Upper lobe of left lung (tissue), 6 donors: ENCODE data around the gene RBBP5. TPM values are rescaled to one million over a fixed set of nuclear protein-coding genes. Genes with fewer than 3 reads are reported as not detected.

Experiments used
- ATAC-seq, 2 donors: fragments of 200-7000 bp; cut with Tn5 transposase; one replicate each; pipeline ENCODE4 v1.9.1; 2022; ENCODE audit warnings: mild to moderate bottlenecking in 2 of 2, moderate library complexity in 2 of 2; ENCODE audit not compliant: low FRiP score in 2 of 2
- DNase-seq, 2 donors: peaks; one replicate each; pipeline ENCODE4 v3.0.0-alpha.2; 2019 to 2020
- H3K27ac ChIP-seq, 4 donors: fragments of 200-600 bp; sonication (generic); one replicate each; pipeline ENCODE4 v1.5.1; 2016 to 2019
- H3K27me3 ChIP-seq, 4 donors: fragments of 200-600 bp; sonication (generic); one replicate each; pipeline ENCODE4 v1.5.1; 2017 to 2019
- H3K36me3 ChIP-seq, 4 donors: fragments of 200-600 bp; sonication (generic); one replicate each; pipeline ENCODE4 v1.5.1; 2016 to 2019
- H3K4me1 ChIP-seq, 4 donors: fragments of 200-600 bp; sonication (generic); one replicate each; pipeline ENCODE4 v1.5.1; 2018 to 2019
- H3K4me3 ChIP-seq, 4 donors: fragments of 200-600 bp; sonication (generic); one replicate each; pipeline ENCODE4 v1.5.1; 2017 to 2019; ENCODE audit warnings: mild to moderate bottlenecking in 2 of 4, moderate library complexity in 1 of 4
- H3K9me3 ChIP-seq, 4 donors: fragments of 200-600 bp; sonication (generic); one replicate each; pipeline ENCODE4 v1.5.1; 2018 to 2019
- CTCF ChIP-seq, 6 experiments: fragments of 450-650 bp in 4 of 6; fragments of 200-600 bp in 2 of 6; sonication (generic) in 2 of 6; IDR thresholded peaks; one replicate each; pipeline ENCODE4 v1.5.1; 2016 to 2019; ENCODE audit warnings: antibody characterized with exemption in 6 of 6
- EP300 ChIP-seq, 4 donors: sonication (generic); formaldehyde crosslinking; IDR thresholded peaks; one replicate each; pipeline ENCODE4 v1.5.1; 2017; ENCODE audit warnings: antibody characterized with exemption in 4 of 4, control low read depth in 2 of 4
- POLR2A ChIP-seq, 4 donors: fragments of 450-650 bp; IDR thresholded peaks; one replicate each; pipeline ENCODE4 v1.5.1; 2016 to 2017; ENCODE audit warnings: antibody characterized with exemption in 4 of 4, mild to moderate bottlenecking in 2 of 4
- POLR2AphosphoS5 ChIP-seq, 2 donors: sonication (generic); formaldehyde crosslinking; IDR thresholded peaks; one replicate each; pipeline ENCODE4 v1.5.1; 2017; ENCODE audit warnings: antibody characterized with exemption in 2 of 2
- WGBS, 2 donors: methylation state at CpG; one replicate each; pipeline ENCODE4 v1.1.5; 2017 to 2018; 5-methylcytosine and 5-hydroxymethylcytosine counted together
- total RNA-seq, 6 donors: library from RNA; depleted of rRNA in 4 of 6; stranded (reverse); fragments of >200 nt in 4 of 6; gene quantifications; one replicate each; pipeline versions ENCODE4 v1.1.0 to v1.2.1, GENCODE V29; 2016 to 2021
- donor health status: DM: no; HTN: no; CAD: no; lungs with moderate emphysema.
- donor health status: DM: no; HTN: yes; CAD: no; lungs with severe emphysema.

RBBP5 gene
- total RNA-seq, 6 donors from 2014 or later: 7.3 to 19.3 (median 14.1) TPM

- Histone ChIP-seq H3K4me3 (no peak overlapping the region), H3K4me1 (peaks cover 4 to 13% (median 10%) of the 10 kb centered on the region in 4 donors), H3K36me3 (peaks cover 0 to 12% (median 6%) of the 10 kb centered on the region in 4 donors), H3K27me3 (no peaks in the 10 kb centered on the region), H3K27ac (peak overlapping the region in 1 of 4 donors; percentile 21), H3K9me3 (no peaks in the 10 kb centered on the region)
- 53 to 57% methylated on average over 2 of the region's 2 CpGs for WGBS, 2 donors
- TF ChIP-seq EP300 (IDR thresholded peaks at IDR 0.05): no peak
- TF ChIP-seq POLR2AphosphoS5 (IDR thresholded peaks at IDR 0.05): no peak
- no peak for TF ChIP-seq POLR2A (IDR thresholded peaks at IDR 0.05)
- TF ChIP-seq CTCF (IDR thresholded peaks at IDR 0.05): no peak
- DNase-seq: no peak
- ATAC-seq: peak in 1 of 2 donors; percentile 47
Measured at GRCh38 chr1:205142102-205142469, 20.3 kb upstream of the RBBP5 start.

- TF ChIP-seq POLR2AphosphoS5 (IDR thresholded peaks at IDR 0.05) (no peak), CTCF (IDR thresholded peaks at IDR 0.05) (peak; percentile 66 to 82 (median 77))
- peak; percentile 88 to 91 for ATAC-seq
- WGBS, 2 donors: 19 to 21% methylated on average over 11 to 12 of the region's 12 CpGs
Measured at GRCh38 chr1:205141236-205142101, 19.7 kb upstream of the RBBP5 start.

GRCh38 chr1:205140113-205140512 is 18.3 kb upstream of the RBBP5 start:
- H3K27ac ChIP-seq: no peak overlapping the region
- peaks cover 4 to 13% (median 10%) of the 10 kb centered on the region in 4 donors for H3K4me1 ChIP-seq
- no peaks in the 10 kb centered on the region for H3K9me3 ChIP-seq
- no peak for ATAC-seq
- no peak overlapping the region for H3K4me3 ChIP-seq
- 91 to 95% methylated on average over 4 of the region's 4 CpGs for whole genome bisulfite sequencing, 2 donors
- DNase-seq: no peak
- H3K27me3 ChIP-seq: no peaks in the 10 kb centered on the region
- TF ChIP-seq EP300 (IDR thresholded peaks at IDR 0.05) (no peak), CTCF (IDR thresholded peaks at IDR 0.05) (no peak), POLR2AphosphoS5 (IDR thresholded peaks at IDR 0.05) (no peak), POLR2A (IDR thresholded peaks at IDR 0.05) (no peak)
- no peaks in the 10 kb centered on the region for H3K36me3 ChIP-seq

More at GRCh38 chr1:205141236-205142101, 19.7 kb upstream of the RBBP5 start:
- H3K9me3 ChIP-seq: no peaks in the 10 kb centered on the region
- DNase-seq: peak in 1 of 2 donors; percentile 65
- H3K27ac ChIP-seq: peak overlapping the region in 1 of 4 donors; percentile 21
- H3K4me3 ChIP-seq: no peak overlapping the region
- peaks cover 0 to 8% (median 1%) of the 10 kb centered on the region in 4 donors for H3K36me3 ChIP-seq
- H3K27me3 ChIP-seq: no peaks in the 10 kb centered on the region
- peaks cover 4 to 13% (median 10%) of the 10 kb centered on the region in 4 donors for H3K4me1 ChIP-seq

GRCh38 chr1:205137901-205138300 is 16.1 kb upstream of the RBBP5 start:
- H3K4me3 ChIP-seq: no peak overlapping the region
- H3K36me3 ChIP-seq: no peaks in the 10 kb centered on the region
- TF ChIP-seq POLR2AphosphoS5 (IDR thresholded peaks at IDR 0.05): no peak
- no peak for TF ChIP-seq CTCF (IDR thresholded peaks at IDR 0.05)
- no peak for TF ChIP-seq POLR2A (IDR thresholded peaks at IDR 0.05)
- TF ChIP-seq EP300 (IDR thresholded peaks at IDR 0.05): no peak
- H3K27ac ChIP-seq: no peak overlapping the region
- H3K4me1 ChIP-seq: peaks cover 4 to 10% (median 8%) of the 10 kb centered on the region in 4 donors
- no peaks in the 10 kb centered on the region for H3K27me3 ChIP-seq
- 73 to 75% methylated on average over 3 of the region's 3 CpGs for WGBS, 2 donors
- H3K9me3 ChIP-seq: no peaks in the 10 kb centered on the region
- ATAC-seq (no peak), DNase-seq (no peak)
